WTC11 (cell line): ENCODE measurements around the gene PTPN3. TPM values are rescaled to one million over a fixed set of nuclear protein-coding genes. Genes with fewer than 3 reads are reported as not detected.

Experiments used
- ATAC-seq: fragments of 200-7000 bp; cut with Tn5 transposase; 2 replicates; pipeline ENCODE4 v1.10.0; 2021; ENCODE audit warnings: mild to moderate bottlenecking, moderate library complexity
- CTCF ChIA-PET: fragments of 300-600 bp; sonication (Branson Sonifier 250); formaldehyde crosslinking; loops from one replicate; lab custom pipeline; 2021; ENCODE audit warnings: antibody characterized with exemption; lab: Charles Lee
- POLR2A ChIA-PET: fragments of 350-600 bp; sonication (Branson Sonifier 250); formaldehyde crosslinking; loops from one replicate; lab custom pipeline; 2021; ENCODE audit warnings: antibody characterized with exemption; lab: Charles Lee
- DNase-seq: peaks from one replicate; pipeline ENCODE4 v3.0.0; 2021; ENCODE audit warnings: low spot score
- H3K27ac Mint-ChIP-seq: 2 replicates; pipeline ENCODE4 v1.8.0; 2021; ENCODE audit warnings: mixed read lengths
- H3K27me3 Mint-ChIP-seq: 2 replicates; pipeline ENCODE4 v1.8.0; 2021; ENCODE audit warnings: low read depth, mild to moderate bottlenecking, moderate library complexity, mixed read lengths
- H3K36me3 Mint-ChIP-seq: 2 replicates; pipeline ENCODE4 v1.8.0; 2021; ENCODE audit warnings: mixed read lengths
- H3K4me1 Mint-ChIP-seq: 2 replicates; pipeline ENCODE4 v1.8.0; 2022; ENCODE audit warnings: mixed read lengths
- H3K4me3 Mint-ChIP-seq: 2 replicates; pipeline ENCODE4 v1.8.0; 2021; ENCODE audit warnings: mild to moderate bottlenecking, moderate library complexity, mixed read lengths
- H3K9me3 Mint-ChIP-seq: 2 replicates; pipeline ENCODE4 v1.8.0; 2021; ENCODE audit warnings: mixed read lengths
- ATF1 ChIP-seq: sonication (generic); formaldehyde crosslinking; IDR thresholded peaks from 2 replicates; pipeline ENCODE4 v1.8.1; 2023; ENCODE audit warnings: mild to moderate bottlenecking, moderate library complexity, missing genetic modification reagents
- CBFB ChIP-seq: sonication (generic); formaldehyde crosslinking; IDR thresholded peaks from 2 replicates; pipeline ENCODE4 v1.8.1; 2022; ENCODE audit warnings: mild to moderate bottlenecking, low read depth, missing genetic modification reagents
- CREM ChIP-seq: sonication (generic); formaldehyde crosslinking; IDR thresholded peaks from 2 replicates; pipeline ENCODE4 v1.8.1; 2022; ENCODE audit warnings: mild to moderate bottlenecking, missing genetic modification reagents, moderate library complexity
- ELF4 ChIP-seq: sonication (generic); formaldehyde crosslinking; IDR thresholded peaks from 2 replicates; pipeline ENCODE4 v1.8.1; 2022; ENCODE audit warnings: low read depth, mild to moderate bottlenecking, moderate library complexity, missing genetic modification reagents
- FOXJ3 ChIP-seq: sonication (generic); formaldehyde crosslinking; IDR thresholded peaks from 2 replicates; pipeline ENCODE4 v1.9.0; 2021; ENCODE audit warnings: missing genetic modification reagents, mild to moderate bottlenecking, borderline replicate concordance
- GABPB1 ChIP-seq: sonication (generic); formaldehyde crosslinking; IDR thresholded peaks from 2 replicates; pipeline ENCODE4 v1.8.1; 2023; ENCODE audit warnings: mild to moderate bottlenecking, missing genetic modification reagents
- GRHL2 ChIP-seq: fragments of 250-450 bp; sonication (Bioruptor Pico); IDR thresholded peaks from 2 replicates; pipeline ENCODE4 v1.8.0; 2022; ENCODE audit warnings: mild to moderate bottlenecking, moderate library complexity; ENCODE audit not compliant: insufficient replicate concordance, severe bottlenecking
- KAT7 ChIP-seq: sonication (generic); formaldehyde crosslinking; IDR thresholded peaks from 2 replicates; pipeline ENCODE4 v1.8.1; 2023; ENCODE audit warnings: missing genetic modification reagents, mild to moderate bottlenecking, borderline replicate concordance
- MYBL2 ChIP-seq: sonication (generic); formaldehyde crosslinking; IDR thresholded peaks from 2 replicates; pipeline ENCODE4 v1.8.1; 2023; ENCODE audit warnings: mild to moderate bottlenecking, moderate library complexity, missing genetic modification reagents
- NFYB ChIP-seq: sonication (generic); formaldehyde crosslinking; conservative IDR thresholded peaks from 2 replicates; pipeline ENCODE4 v1.8.0; 2022; ENCODE audit warnings: low read depth, missing genetic modification reagents
- NR3C1 ChIP-seq: sonication (generic); formaldehyde crosslinking; conservative IDR thresholded peaks from 2 replicates; pipeline ENCODE4 v1.8.1; 2023; ENCODE audit warnings: low read depth, mild to moderate bottlenecking, missing genetic modification reagents
- RELA ChIP-seq: sonication (generic); formaldehyde crosslinking; IDR thresholded peaks from 2 replicates; pipeline ENCODE4 v1.8.1; 2022; ENCODE audit warnings: missing genetic modification reagents, mild to moderate bottlenecking, borderline replicate concordance
- total RNA-seq: library from RNA; stranded (reverse); gene quantifications from 3 replicates; pipeline ENCODE4 v1.2.3, GENCODE V29; 2021
- TF ChIP-seq, protein P1 (sequence below): fragments of 250-450 bp; sonication (Bioruptor Pico); IDR thresholded peaks from 2 replicates; pipeline ENCODE4 v1.9.0; 2021; ENCODE audit warnings: mild to moderate bottlenecking
- TF ChIP-seq, protein P2 (sequence below): sonication (generic); formaldehyde crosslinking; IDR thresholded peaks from 2 replicates; pipeline ENCODE4 v1.8.1; 2022; ENCODE audit warnings: missing genetic modification reagents, borderline replicate concordance
- TF ChIP-seq, protein P3 (sequence below): sonication (generic); formaldehyde crosslinking; IDR thresholded peaks from 2 replicates; pipeline ENCODE4 v1.8.1; 2022; ENCODE audit warnings: mild to moderate bottlenecking, missing genetic modification reagents, moderate library complexity, borderline replicate concordance
- TF ChIP-seq, protein P4 (sequence below): sonication (generic); formaldehyde crosslinking; IDR thresholded peaks from 2 replicates; pipeline ENCODE4 v1.8.1; 2023; ENCODE audit warnings: mild to moderate bottlenecking, missing genetic modification reagents, moderate library complexity
- TF ChIP-seq, protein P5 (sequence below): sonication (generic); formaldehyde crosslinking; conservative IDR thresholded peaks from 2 replicates; pipeline ENCODE4 v1.8.1; 2023; ENCODE audit warnings: mild to moderate bottlenecking, low read depth, missing genetic modification reagents, moderate library complexity
- TF ChIP-seq, protein P6 (sequence below): sonication (generic); formaldehyde crosslinking; IDR thresholded peaks from 2 replicates; pipeline ENCODE4 v1.8.0; 2022; ENCODE audit warnings: mild to moderate bottlenecking, missing genetic modification reagents
- TF ChIP-seq, protein P7 (sequence below): sonication (generic); formaldehyde crosslinking; IDR thresholded peaks from 2 replicates; pipeline ENCODE4 v1.8.1; 2022; ENCODE audit warnings: low read depth, mild to moderate bottlenecking, moderate library complexity, missing genetic modification reagents, borderline replicate concordance
- TF ChIP-seq, protein P8 (sequence below): sonication (generic); formaldehyde crosslinking; IDR thresholded peaks from 2 replicates; pipeline ENCODE4 v1.8.1; 2022; ENCODE audit warnings: low read depth, missing genetic modification reagents, borderline replicate concordance
- TF ChIP-seq, protein P9 (sequence below): fragments of 250-450 bp; sonication (Bioruptor Pico); IDR thresholded peaks from 2 replicates; pipeline ENCODE4 v1.8.0; 2021; ENCODE audit warnings: mild to moderate bottlenecking

The PTPN3 gene
- total RNA-seq, 1 experiment from 2014 or later: 1.7 TPM

DNA sequence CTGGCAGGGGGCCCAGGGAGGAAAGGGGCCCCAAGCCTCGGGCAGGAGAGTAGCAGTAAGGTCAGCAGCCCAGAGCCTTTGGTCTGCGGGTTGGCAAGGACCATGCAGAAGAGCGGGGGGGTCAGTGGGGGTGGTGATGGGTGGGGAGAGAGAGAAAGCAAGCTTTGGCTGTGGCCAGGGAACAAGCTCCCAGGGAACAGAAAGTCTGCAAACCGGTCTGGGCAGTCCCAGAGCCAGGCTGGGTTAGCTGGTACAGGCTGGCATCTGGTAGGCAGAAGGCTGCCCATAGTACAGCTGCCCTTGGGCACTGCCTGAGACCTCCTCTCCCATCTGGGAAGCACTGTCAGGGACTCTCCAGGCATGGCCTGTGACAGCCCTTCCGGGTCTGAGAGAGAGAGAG lies 166.8 kb downstream of the PTPN3 start:
- Mint-ChIP-seq H3K36me3 (no peaks in the 10 kb centered on the region), H3K27ac (no peak overlapping the region), H3K4me3 (no peak overlapping the region), H3K9me3 (no peaks in the 10 kb centered on the region), H3K27me3 (no peaks in the 10 kb centered on the region), H3K4me1 (peaks cover 17% of the 10 kb centered on the region)
- TF ChIP-seq FOXJ3 (CRISPR knock-in tag) (no peak), NFYB (no peak), RELA (no peak), ATF1 (CRISPR knock-in tag) (no peak), NR3C1 (CRISPR knock-in tag) (no peak), ELF4 (no peak)
- TF ChIP-seq, protein P1, sequence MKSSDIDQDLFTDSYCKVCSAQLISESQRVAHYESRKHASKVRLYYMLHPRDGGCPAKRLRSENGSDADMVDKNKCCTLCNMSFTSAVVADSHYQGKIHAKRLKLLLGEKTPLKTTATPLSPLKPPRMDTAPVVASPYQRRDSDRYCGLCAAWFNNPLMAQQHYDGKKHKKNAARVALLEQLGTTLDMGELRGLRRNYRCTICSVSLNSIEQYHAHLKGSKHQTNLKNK (CRISPR knock-in tag): no peak
- TF ChIP-seq, protein P2, sequence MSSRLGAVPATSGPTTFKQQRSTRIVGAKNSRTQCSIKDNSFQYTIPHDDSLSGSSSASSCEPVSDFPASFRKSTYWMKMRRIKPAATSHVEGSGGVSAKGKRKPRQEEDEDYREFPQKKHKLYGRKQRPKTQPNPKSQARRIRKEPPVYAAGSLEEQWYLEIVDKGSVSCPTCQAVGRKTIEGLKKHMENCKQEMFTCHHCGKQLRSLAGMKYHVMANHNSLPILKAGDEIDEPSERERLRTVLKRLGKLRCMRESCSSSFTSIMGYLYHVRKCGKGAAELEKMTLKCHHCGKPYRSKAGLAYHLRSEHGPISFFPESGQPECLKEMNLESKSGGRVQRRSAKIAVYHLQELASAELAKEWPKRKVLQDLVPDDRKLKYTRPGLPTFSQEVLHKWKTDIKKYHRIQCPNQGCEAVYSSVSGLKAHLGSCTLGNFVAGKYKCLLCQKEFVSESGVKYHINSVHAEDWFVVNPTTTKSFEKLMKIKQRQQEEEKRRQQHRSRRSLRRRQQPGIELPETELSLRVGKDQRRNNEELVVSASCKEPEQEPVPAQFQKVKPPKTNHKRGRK (CRISPR knock-in tag): no peak
- TF ChIP-seq, protein P3, sequence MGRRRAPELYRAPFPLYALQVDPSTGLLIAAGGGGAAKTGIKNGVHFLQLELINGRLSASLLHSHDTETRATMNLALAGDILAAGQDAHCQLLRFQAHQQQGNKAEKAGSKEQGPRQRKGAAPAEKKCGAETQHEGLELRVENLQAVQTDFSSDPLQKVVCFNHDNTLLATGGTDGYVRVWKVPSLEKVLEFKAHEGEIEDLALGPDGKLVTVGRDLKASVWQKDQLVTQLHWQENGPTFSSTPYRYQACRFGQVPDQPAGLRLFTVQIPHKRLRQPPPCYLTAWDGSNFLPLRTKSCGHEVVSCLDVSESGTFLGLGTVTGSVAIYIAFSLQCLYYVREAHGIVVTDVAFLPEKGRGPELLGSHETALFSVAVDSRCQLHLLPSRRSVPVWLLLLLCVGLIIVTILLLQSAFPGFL (CRISPR knock-in tag): no peak
- TF ChIP-seq, protein P4, sequence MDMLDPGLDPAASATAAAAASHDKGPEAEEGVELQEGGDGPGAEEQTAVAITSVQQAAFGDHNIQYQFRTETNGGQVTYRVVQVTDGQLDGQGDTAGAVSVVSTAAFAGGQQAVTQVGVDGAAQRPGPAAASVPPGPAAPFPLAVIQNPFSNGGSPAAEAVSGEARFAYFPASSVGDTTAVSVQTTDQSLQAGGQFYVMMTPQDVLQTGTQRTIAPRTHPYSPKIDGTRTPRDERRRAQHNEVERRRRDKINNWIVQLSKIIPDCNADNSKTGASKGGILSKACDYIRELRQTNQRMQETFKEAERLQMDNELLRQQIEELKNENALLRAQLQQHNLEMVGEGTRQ (CRISPR knock-in tag): no peak
- TF ChIP-seq, protein P5, sequence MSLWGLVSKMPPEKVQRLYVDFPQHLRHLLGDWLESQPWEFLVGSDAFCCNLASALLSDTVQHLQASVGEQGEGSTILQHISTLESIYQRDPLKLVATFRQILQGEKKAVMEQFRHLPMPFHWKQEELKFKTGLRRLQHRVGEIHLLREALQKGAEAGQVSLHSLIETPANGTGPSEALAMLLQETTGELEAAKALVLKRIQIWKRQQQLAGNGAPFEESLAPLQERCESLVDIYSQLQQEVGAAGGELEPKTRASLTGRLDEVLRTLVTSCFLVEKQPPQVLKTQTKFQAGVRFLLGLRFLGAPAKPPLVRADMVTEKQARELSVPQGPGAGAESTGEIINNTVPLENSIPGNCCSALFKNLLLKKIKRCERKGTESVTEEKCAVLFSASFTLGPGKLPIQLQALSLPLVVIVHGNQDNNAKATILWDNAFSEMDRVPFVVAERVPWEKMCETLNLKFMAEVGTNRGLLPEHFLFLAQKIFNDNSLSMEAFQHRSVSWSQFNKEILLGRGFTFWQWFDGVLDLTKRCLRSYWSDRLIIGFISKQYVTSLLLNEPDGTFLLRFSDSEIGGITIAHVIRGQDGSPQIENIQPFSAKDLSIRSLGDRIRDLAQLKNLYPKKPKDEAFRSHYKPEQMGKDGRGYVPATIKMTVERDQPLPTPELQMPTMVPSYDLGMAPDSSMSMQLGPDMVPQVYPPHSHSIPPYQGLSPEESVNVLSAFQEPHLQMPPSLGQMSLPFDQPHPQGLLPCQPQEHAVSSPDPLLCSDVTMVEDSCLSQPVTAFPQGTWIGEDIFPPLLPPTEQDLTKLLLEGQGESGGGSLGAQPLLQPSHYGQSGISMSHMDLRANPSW (CRISPR knock-in tag): no peak
- TF ChIP-seq, protein P6, sequence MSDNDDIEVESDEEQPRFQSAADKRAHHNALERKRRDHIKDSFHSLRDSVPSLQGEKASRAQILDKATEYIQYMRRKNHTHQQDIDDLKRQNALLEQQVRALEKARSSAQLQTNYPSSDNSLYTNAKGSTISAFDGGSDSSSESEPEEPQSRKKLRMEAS (CRISPR knock-in tag): no peak
- no peak for DNase-seq
- ChIA-PET POLR2A (interaction anchor here (1.5 kb wide), 1 partner anchor 14 kb away, joined by 3 read pairs; no protein-coding TSS in a partner anchor), CTCF (interaction anchor here (1.1 kb wide), 1 partner anchor 14 kb away, joined by 6 read pairs; no protein-coding TSS in a partner anchor)
- ATAC-seq: no peak

DNA sequence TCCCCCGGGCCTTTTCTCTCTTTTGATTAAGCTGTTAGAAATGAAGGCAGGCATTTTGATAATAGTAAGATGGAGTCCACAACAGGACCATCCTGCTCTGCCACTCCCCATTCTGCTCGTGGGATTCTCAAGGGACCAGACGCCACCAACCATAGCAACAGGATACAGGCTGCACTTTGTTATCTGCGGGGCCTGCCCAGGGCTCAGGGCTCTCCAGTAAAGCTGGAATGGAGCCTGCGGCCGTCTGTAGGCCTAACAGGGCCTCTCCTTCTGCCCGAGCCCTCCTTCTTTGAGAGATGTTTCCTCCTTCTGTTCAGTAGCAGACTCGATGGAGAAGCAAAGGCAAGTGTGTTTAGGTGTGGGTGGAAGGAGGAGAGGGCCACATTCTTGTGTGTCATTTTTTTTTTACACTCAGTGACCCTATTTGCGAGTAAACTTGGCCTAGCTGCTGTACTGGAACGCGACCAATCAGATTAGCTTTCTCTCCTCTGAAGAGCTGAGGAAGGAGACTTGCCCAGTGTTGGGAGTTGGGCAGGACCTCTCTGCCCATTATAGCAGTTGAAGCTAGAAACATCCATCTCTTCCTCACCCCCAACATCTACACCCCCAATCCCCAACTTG lies 168.4 kb downstream of the PTPN3 start:
- no peaks in the 10 kb centered on the region; the same call in 1 of the 2 replicates for H3K27me3 Mint-ChIP-seq
- POLR2A ChIA-PET: no interaction called here
- H3K9me3 Mint-ChIP-seq: no peaks in the 10 kb centered on the region
- peaks cover 17% of the 10 kb centered on the region for H3K4me1 Mint-ChIP-seq
- DNase-seq (no peak), ATAC-seq (peak; percentile 59)
- CTCF ChIA-PET: interaction anchor here (0.6 to 2.4 kb wide), 6 partner anchors 16 to 153 kb away, joined by 3 to 9 read pairs (median 6); no protein-coding TSS in a partner anchor
- no peak overlapping the region for H3K4me3 Mint-ChIP-seq
- no peaks in the 10 kb centered on the region for H3K36me3 Mint-ChIP-seq
- no peak overlapping the region for H3K27ac Mint-ChIP-seq
- TF ChIP-seq CREM (CRISPR knock-in tag): no peak
- no peak for TF ChIP-seq ELF4
- no peak for TF ChIP-seq CBFB (CRISPR knock-in tag)
- no peak for TF ChIP-seq KAT7
- TF ChIP-seq, protein P7, sequence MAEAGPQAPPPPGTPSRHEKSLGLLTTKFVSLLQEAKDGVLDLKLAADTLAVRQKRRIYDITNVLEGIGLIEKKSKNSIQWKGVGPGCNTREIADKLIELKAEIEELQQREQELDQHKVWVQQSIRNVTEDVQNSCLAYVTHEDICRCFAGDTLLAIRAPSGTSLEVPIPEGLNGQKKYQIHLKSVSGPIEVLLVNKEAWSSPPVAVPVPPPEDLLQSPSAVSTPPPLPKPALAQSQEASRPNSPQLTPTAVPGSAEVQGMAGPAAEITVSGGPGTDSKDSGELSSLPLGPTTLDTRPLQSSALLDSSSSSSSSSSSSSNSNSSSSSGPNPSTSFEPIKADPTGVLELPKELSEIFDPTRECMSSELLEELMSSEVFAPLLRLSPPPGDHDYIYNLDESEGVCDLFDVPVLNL (CRISPR knock-in tag): no peak
- no peak for TF ChIP-seq GABPB1 (CRISPR knock-in tag)
- TF ChIP-seq, protein P8, sequence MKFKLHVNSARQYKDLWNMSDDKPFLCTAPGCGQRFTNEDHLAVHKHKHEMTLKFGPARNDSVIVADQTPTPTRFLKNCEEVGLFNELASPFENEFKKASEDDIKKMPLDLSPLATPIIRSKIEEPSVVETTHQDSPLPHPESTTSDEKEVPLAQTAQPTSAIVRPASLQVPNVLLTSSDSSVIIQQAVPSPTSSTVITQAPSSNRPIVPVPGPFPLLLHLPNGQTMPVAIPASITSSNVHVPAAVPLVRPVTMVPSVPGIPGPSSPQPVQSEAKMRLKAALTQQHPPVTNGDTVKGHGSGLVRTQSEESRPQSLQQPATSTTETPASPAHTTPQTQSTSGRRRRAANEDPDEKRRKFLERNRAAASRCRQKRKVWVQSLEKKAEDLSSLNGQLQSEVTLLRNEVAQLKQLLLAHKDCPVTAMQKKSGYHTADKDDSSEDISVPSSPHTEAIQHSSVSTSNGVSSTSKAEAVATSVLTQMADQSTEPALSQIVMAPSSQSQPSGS: no peak
- no peak for TF ChIP-seq NFYB
- no peak for TF ChIP-seq GRHL2 (CRISPR knock-in tag)
- TF ChIP-seq, protein P9, sequence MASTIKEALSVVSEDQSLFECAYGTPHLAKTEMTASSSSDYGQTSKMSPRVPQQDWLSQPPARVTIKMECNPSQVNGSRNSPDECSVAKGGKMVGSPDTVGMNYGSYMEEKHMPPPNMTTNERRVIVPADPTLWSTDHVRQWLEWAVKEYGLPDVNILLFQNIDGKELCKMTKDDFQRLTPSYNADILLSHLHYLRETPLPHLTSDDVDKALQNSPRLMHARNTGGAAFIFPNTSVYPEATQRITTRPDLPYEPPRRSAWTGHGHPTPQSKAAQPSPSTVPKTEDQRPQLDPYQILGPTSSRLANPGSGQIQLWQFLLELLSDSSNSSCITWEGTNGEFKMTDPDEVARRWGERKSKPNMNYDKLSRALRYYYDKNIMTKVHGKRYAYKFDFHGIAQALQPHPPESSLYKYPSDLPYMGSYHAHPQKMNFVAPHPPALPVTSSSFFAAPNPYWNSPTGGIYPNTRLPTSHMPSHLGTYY: no peak
- no peak for TF ChIP-seq FOXJ3 (CRISPR knock-in tag)
- TF ChIP-seq MYBL2 (CRISPR knock-in tag): no peak
- TF ChIP-seq, protein P6 (CRISPR knock-in tag): no peak
